Thyroid gland (tissue), 4 donors: ENCODE data around the gene INTS11.

Source experiments
- POLR2A ChIP-seq, 2 donors: fragments of 450-650 bp; IDR thresholded peaks; one replicate each; pipeline ENCODE4 v1.6.1; 2017; ENCODE audit warnings: antibody characterized with exemption in 2 of 2, mild to moderate bottlenecking in 2 of 2, moderate library complexity in 1 of 2
- TF ChIP-seq, protein P1 (sequence below), 6 experiments: fragments of 200-600 bp in 3 of 6; fragments of 450-650 bp in 3 of 6; sonication (generic) in 3 of 6; IDR thresholded peaks; one replicate each; pipeline ENCODE4 v1.5.1; 2016 to 2019; ENCODE audit warnings: antibody characterized with exemption in 6 of 6, mild to moderate bottlenecking in 2 of 6, inconsistent platforms in 1 of 6, moderate library complexity in 1 of 6

DNA sequence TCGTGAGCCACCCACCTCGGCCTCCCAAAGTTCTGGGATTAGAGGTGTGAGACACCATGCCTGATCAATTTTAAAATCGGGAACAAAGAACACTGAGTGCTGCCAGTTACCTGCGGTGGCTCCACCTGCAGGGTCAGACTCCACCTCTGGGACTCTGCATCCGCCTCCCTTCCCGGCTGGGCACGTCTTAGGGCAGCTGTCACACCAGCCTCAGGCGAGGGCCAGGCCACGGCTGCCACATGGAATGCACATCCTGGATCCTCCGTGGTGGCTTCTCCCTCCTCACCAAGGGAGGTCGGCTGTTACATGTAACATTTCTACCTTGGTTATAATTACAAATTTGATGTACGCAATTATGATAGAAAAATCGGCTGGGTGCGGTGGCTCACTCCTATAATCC lies 39.8 kb upstream of the INTS11 start:
- TF ChIP-seq, protein P1, sequence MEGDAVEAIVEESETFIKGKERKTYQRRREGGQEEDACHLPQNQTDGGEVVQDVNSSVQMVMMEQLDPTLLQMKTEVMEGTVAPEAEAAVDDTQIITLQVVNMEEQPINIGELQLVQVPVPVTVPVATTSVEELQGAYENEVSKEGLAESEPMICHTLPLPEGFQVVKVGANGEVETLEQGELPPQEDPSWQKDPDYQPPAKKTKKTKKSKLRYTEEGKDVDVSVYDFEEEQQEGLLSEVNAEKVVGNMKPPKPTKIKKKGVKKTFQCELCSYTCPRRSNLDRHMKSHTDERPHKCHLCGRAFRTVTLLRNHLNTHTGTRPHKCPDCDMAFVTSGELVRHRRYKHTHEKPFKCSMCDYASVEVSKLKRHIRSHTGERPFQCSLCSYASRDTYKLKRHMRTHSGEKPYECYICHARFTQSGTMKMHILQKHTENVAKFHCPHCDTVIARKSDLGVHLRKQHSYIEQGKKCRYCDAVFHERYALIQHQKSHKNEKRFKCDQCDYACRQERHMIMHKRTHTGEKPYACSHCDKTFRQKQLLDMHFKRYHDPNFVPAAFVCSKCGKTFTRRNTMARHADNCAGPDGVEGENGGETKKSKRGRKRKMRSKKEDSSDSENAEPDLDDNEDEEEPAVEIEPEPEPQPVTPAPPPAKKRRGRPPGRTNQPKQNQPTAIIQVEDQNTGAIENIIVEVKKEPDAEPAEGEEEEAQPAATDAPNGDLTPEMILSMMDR (IDR thresholded peaks at IDR 0.05), result no peak
- no peak for TF ChIP-seq POLR2A (IDR thresholded peaks at IDR 0.05)
